ENCODE data around the gene ZP1.
"Not testable (repeated sequence)": the region's sequence is repeated elsewhere in the genome, so short reads cannot be mapped to it uniquely, and the experiment has no call there.

Gene ZP1

GRCh38 chr11:60879971-60880588 lies 12.7 kb downstream of the ZP1 start:
- DNase-seq, result no peak

GRCh38 chr11:60880643-60881282 lies 13.4 kb downstream of the ZP1 start:
- DNase-seq, result no peak

GRCh38 chr11:60887556-60887955 lies 20.2 kb downstream of the ZP1 start:
- no peak for DNase-seq

- DNase-seq, result peak; percentile 40
Observed at GRCh38 chr11:60889869-60890311, 22.5 kb downstream of the ZP1 start.

- DNase-seq, result peak; percentile 38
Observed at GRCh38 chr11:60890696-60891095, 23.4 kb downstream of the ZP1 start.

- no peak for DNase-seq
Observed at GRCh38 chr11:60891103-60891741, 23.9 kb downstream of the ZP1 start.

- DNase-seq, result no peak
Observed at GRCh38 chr11:60895687-60896086, 28.3 kb downstream of the ZP1 start.

GRCh38 chr11:60897496-60897895 lies 30.2 kb downstream of the ZP1 start:
- DNase-seq, result no peak

- DNase-seq, result peak; percentile 57
Observed at GRCh38 chr11:60899046-60899936, 31.9 kb downstream of the ZP1 start.

GRCh38 chr11:60899977-60900376 lies 32.6 kb downstream of the ZP1 start:
- DNase-seq, result no peak

GRCh38 chr11:60900673-60901404 lies 33.5 kb downstream of the ZP1 start:
- peak; percentile 46 for DNase-seq

- no peak for DNase-seq
Observed at GRCh38 chr11:60902625-60903024, 35.3 kb downstream of the ZP1 start.

- DNase-seq, result no peak
Observed at GRCh38 chr11:60905047-60905446, 37.7 kb downstream of the ZP1 start.

- peak; percentile 58 for DNase-seq
Observed at GRCh38 chr11:60905551-60906113, 38.3 kb downstream of the ZP1 start.

- peak; percentile 99 for DNase-seq
Observed at GRCh38 chr11:60906132-60906972, 39.0 kb downstream of the ZP1 start, which contains the start of gene PRPF19. Gene PRPF19 (minus strand): TSS chr11:60906585. CDS start chr11:60906382, 203 bp downstream.

GRCh38 chr11:60908803-60909202 lies 41.5 kb downstream of the ZP1 start:
- DNase-seq, result no peak

GRCh38 chr11:60909680-60910280 lies 42.4 kb downstream of the ZP1 start:
- DNase-seq, result not testable (repeated sequence)

GRCh38 chr11:60910281-60910687 lies 42.9 kb downstream of the ZP1 start:
- DNase-seq, result no peak

GRCh38 chr11:60910711-60911380 lies 43.5 kb downstream of the ZP1 start:
- DNase-seq, result no peak

Data from activated CD8-positive, alpha-beta memory T cell treated with anti-CD3 and anti-CD28 coated beads, Interleukin-2, amount 50 U/mL, for 48 hours (primary cell).